Femur (tissue), 1 donor: ENCODE results near the gene RNF126.
"Not testable (repeated sequence)": the region's sequence is repeated elsewhere in the genome, so short reads cannot be mapped to it uniquely, and the experiment has no call there.

Experiments used
- DNase-seq: peaks from one replicate; pipeline ENCODE4 v3.0.0-alpha.2; 2017

The RNF126 gene

DNA sequence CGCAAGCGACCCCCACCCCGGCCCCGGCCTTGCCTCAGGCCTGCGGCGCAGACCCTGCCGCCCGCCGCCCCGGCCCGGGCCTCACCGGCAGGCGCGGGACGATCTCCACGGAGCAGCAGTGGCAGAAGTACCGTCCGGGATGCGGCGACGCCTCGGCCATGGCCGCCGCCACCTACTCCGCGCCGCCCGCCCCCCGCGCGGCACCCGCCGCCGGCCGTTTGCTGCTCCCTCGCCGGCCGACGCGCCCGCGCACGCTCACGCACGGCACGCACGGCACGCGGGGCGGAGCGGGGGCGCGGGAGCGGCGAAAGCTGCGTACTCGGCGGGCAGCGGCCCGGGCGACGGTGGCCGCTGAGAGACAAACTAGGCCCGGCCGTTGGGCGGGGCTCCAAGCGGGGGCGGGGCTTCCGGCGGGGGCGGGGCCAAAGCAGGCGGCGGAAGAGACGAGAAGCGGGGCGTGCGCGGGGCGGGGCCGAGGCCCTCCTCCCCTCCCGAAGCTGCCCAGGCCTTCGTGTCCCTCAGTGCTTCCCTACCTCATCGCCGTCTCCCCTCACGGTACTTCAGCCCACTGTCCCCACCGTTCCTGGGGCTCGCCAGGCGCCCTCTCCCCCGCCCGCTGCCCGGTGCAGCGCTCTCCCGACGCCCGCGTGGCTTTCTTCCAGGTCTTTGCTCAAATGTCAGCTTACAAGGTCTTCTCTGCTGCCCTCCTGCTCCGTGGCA is at the start of gene RNF126:
TSS of gene RNF126 (minus strand) at position 253 of the 720 bp plus-strand sequence. CDS start at position 160, 93 bp downstream.
- peak; percentile 97 for DNase-seq

DNA sequence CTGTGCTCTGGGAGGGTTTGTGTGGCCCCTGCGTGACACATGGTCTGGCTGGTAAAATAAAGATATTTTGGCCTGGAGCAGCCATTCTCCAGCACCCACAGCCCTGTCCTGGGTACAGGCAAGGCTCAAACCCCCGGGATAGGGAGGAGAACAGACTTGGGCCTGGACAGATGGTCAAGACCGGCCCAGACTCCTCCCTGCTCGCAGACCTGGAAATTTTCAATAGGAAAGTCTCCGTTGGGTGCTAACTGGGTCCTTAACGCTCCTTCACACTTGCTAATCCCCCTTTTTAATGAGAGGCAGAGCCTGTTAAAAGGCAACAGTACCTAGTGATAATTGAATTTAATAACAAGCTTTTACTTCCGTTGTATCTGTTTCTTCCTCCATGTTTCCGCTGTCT is 48.2 kb upstream of the RNF126 start:
- no peak for DNase-seq

- DNase-seq: peak; percentile 65
Observed at GRCh38 chr19:710767-711166, 47.8 kb upstream of the RNF126 start.

DNA sequence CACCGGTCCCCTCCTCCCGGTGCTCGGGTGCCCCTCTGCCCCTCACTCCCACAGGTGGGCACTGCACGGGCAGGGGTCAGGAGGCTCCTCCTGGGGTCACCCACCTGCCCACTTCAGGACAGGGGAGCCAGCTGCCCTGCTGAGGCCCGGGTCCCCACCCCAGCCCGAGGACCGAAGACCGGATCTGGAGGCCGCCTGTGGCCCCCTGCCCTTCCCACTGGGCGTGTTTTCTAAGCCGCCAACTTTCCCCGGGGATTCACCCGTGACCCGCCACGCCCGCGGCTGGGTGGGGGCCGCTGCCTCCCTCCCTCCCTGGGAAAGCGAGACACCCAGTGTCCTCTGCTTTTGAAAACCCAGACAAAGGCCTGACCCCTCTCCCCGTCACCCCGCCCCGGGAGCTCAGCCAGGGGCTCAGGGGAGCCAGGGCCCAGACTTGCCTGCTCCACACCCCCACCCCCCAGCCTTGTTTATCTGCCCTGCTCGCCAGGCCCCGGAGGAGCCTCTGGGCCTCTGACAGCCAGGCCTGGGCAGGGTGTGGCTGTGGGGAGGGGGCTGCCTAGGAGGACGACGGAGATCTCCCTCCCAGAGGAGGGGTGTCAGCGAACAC is 47.1 kb upstream of the RNF126 start:
- DNase-seq: peak; percentile 45

DNA sequence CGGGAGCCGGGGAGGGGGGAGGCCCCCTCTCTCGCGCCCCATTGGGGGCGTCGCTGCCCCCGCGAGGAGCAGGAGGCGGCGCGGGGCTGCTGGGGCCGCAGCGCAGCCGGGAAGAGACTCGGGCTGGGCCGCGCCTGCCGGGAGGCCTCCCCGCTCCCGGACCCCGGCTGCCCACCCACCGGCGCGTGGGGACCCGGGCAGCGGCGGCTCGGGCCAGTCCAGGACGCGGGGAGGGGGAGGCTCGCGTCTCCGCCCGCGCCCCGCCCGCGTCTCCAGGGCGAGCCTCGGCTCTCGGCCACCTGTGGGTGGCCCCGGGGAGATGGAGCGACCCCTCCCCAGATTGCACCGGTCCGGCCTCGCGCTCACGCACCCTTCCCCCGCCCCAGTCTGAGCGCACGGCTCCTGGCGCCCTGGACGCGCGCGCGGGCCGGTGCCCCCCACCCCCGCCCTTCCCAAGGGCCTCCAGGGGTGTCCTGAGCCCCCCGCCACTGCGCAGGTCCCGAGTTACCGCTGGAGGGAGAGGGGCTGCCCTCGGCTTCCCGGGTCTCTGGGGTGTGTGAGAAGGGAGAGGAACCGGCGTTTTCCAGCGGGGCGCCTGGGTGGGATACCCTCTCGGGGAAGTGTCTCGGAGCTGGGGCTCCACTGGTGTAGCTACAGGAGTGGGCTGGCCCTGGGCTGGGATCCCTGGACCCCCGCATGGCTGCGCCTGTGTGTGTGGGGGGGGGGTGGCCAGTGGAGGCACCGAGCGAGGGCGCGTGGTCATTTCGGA is 46.4 kb upstream of the RNF126 start:
- DNase-seq: no peak

GRCh38 chr19:708154-709143 is 45.4 kb upstream of the RNF126 start, which contains the start of gene PALM:
TSS of gene PALM (plus strand) at chr19:708935. CDS start at chr19:709147, 212 bp downstream.
- DNase-seq: peak; percentile 59

GRCh38 chr19:704447-704741 is 41.4 kb upstream of the RNF126 start:
- DNase-seq: no peak

DNA sequence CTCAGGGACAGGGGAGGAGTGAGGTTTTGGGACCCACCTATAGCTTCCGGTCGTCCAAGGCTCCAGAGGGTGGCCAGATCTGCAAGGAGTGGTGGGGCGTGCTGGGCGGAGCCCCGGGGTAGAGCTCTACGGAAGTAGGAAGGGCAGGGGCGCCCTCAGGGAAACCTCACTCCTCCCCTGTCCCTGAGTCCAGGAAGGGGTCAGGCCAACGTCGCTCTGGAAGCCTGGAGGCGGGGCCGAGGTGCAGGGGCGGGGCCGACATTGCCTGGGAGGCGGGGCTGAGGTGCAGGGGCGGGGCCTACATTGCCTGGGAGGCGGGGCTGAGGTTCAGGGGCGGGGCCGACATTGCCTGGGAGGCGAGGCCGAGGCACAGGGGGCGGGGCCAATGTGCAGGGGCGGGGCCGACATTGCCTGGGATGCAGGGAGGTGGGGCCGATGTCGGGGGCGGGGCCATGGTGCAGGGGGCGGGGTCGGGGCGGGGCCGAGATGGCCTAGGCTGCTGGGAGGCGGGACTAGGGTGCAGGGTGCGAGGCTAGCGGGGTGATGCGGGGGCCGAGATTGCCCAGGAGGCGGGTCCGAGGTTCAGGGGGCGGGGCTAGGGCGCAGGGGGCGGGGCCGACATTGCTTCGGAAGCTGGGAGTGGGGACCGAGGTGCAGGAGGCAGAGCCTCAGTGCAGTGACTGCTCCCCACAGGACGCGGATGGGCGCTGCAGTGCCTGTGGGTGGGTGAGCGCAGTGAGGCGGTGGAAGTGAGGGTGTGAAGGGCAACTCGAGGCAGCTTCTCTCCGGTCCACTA is 40.8 kb upstream of the RNF126 start:
- peak; percentile 87 for DNase-seq

DNA sequence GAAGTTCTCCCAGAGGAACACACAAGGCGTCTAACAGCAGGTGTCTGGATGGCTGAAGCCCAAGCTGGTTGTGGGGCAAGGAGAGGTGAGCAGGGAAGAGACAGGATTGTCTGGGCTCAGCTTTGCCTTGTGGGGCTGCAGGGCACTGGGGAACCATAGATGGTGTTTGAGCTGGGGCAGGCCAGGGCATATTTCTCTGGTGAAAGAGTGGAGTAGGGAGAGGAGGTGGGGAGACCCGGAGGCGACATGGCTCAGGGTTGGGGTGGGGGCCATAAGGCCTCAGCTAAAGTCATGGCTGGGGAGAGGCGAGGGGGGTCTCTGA is 40.3 kb upstream of the RNF126 start:
- DNase-seq: no peak

DNA sequence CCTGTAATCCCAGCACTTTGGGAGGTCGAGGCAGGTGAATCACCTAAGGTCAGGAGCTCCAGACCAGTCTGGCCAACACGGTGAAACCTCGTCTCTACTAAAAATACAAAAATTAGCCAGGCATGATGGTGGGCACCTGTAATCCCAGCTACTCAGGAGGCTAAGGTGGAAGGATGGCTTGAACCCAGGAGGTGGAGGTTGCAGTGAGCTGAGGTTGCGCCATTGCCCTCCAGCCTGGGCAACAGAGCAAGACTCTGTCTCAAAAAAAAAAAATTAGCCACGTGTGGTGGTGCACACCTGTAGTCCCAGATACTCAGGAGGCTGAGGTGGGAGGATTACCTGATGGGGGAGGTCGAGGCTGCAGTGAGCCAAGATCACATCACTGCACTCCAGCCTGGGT is 39.8 kb upstream of the RNF126 start:
- DNase-seq: not testable (repeated sequence)

DNA sequence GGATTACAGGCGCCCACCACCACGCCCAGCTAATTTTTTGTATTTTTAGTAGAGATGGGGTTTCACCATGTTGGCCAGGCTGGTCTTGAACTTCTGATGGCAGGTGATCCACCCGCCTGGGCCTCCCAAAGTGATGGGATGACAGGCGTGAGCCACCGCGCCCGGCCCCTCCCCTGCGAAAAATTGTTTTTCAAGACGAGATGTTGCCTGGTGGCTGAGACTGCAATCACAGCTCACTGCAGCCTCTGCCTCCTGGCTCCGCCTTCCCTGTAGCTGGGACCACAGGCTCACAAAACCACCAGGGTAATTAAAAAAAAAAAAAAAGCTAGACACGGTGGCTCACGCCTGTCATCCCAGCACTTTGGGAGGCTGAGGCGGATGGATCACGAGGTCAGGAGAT is 36.9 kb upstream of the RNF126 start:
- DNase-seq: not testable (repeated sequence)

DNA sequence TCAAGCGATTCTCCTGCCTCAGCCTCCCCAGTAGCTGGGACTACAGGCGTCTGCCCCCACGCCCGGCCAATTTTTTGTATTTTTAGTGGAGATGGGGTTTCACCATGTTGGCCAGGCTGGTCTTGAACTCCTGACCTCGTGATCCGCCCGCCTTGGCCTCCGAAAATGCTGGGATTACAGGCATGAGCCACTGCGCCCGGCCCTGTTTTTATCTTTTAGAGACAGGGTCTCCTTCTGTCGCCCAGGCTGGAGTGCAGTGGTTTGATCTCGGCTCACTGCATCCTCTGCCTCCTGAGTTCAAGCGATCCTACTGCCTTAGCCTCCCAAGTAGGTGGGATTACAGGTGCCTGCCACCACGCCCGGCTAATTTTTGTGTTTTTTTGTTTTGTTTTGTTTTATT is 35.5 kb upstream of the RNF126 start:
- DNase-seq: not testable (repeated sequence)

- DNase-seq: no peak
Observed at GRCh38 chr19:695352-695949, 32.4 kb upstream of the RNF126 start, which contains the start of gene PRSS57. TSS of gene PRSS57 (minus strand) at chr19:695452. CDS start at chr19:695430, 22 bp downstream.

- no peak for DNase-seq
Observed at GRCh38 chr19:694481-695351, 31.7 kb upstream of the RNF126 start.

- DNase-seq: no peak
Observed at GRCh38 chr19:690203-690602, 27.2 kb upstream of the RNF126 start.

- no peak for DNase-seq
Observed at GRCh38 chr19:688992-689391, 26.0 kb upstream of the RNF126 start.

DNA sequence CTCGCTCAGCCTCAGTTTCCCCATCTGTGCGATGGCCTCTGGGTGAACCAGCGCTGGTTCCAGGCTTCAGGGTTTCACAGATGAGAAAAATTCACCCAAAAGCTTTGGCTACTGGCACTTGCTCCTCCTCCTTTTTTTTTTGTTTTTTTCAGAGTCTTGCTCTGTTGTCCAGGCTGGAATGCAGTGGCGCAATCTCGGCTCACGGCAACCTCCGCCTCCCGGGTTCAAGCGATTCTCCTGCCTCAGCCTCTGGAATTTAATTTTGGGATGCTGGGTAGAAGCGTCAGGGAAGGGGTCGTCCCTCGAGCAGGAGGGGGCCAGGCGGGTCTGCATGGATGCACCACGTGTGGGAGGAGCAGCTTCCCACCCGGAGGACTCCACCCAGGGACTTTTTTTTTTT is 25.2 kb upstream of the RNF126 start:
- no peak for DNase-seq

DNA sequence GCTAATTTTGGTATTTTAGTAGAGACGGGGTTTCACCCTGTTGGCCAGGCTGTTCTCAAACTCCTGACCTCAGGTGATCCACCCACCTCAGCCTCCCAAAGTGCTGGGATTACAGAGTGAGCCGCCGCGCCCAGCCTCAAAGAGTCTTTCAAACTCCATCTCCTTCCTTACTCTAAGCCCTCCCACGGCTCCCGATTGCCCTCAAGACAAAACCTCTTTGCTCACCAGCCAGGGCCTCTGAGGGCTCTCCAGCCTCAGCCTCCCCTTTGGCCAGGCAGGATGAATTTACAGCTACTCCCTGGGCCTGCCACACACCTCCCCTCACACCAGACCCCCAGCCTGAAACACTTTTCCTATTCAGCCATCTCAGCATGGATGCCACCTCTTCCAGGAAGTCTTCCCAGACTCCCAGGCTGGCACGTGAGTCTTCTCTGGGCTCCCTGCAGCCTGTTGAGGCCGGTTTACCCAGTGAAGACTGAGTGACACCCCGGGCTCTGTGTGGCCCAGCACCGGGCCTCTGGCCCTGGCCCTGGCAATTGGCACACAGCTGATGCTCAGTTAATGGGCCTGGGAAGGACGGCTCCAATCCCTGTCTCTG is 24.7 kb upstream of the RNF126 start:
- DNase-seq: no peak

DNA sequence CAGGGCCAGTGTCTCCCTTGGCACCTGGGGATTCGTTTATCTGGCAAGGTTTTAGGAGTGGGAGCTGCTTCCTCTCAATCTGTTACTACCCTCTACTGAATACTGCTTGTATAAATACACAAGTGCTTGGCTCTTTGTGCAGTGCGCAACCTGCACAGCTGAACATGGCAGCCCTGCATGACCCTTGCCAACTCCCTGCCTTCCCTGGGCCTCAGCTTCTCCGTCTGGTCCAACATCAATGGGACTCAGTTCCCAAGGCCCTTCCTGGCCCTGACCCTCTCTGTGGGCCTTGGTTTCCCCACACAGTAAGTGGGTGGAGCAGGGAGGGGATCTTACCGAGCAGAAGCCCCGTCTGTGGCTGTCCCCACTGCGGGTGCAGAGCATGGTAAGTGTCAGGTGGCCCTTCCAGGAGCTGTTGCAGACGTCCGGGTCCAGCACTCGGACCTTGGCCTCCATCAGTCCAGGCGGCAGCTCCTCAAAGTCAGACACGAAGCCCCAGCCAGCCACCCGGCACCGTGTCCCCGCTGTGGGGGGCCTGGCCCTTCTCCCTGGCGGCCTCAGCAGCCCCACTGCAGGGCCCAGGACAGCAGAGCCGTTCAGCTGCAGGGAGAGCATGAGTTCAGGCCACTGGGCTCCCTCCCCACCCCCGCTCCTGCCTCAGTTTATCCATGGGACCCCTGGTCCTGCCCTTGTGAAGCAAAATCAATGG is 23.7 kb upstream of the RNF126 start:
- no peak for DNase-seq
